GM21825 (cell line): Measurements from ENCODE around the gene PHF5A.
"Not testable (repeated sequence)": the region's sequence is repeated elsewhere in the genome, so short reads cannot be mapped to it uniquely, and the experiment has no call there.

Source experiments
- ATAC-seq: cut with Tn5 transposase; IDR thresholded peaks from one replicate; pipeline ENCODE4 v1.9.1; 2021; ENCODE audit warnings: mild to moderate bottlenecking, moderate library complexity; ENCODE audit not compliant: unreplicated experiment

The PHF5A gene

GRCh38 chr22:41488596-41489385 lies 20.3 kb upstream of the PHF5A start:
- ATAC-seq = no peak

GRCh38 chr22:41488076-41488475 lies 19.6 kb upstream of the PHF5A start:
- ATAC-seq = no peak

GRCh38 chr22:41487037-41487935 lies 18.8 kb upstream of the PHF5A start:
- ATAC-seq = no peak

- no peak for ATAC-seq
These were observed 16.5 kb upstream of the PHF5A start for GRCh38 chr22:41485033-41485432.

GRCh38 chr22:41482319-41482935 lies 13.9 kb upstream of the PHF5A start:
- ATAC-seq = no peak

GRCh38 chr22:41481925-41482318 lies 13.4 kb upstream of the PHF5A start:
- ATAC-seq = no peak

- ATAC-seq = no peak
These were observed 12.8 kb upstream of the PHF5A start for GRCh38 chr22:41481131-41481830.

GRCh38 chr22:41480397-41480735 lies 11.9 kb upstream of the PHF5A start:
- ATAC-seq = no peak

- ATAC-seq = no peak
These were observed 11.3 kb upstream of the PHF5A start for GRCh38 chr22:41479671-41480396.

GRCh38 chr22:41478891-41479521 lies 10.5 kb upstream of the PHF5A start:
- no peak for ATAC-seq

- no peak for ATAC-seq
These were observed 10.0 kb upstream of the PHF5A start for GRCh38 chr22:41478473-41478872.

- ATAC-seq = no peak
These were observed 6.5 kb upstream of the PHF5A start for GRCh38 chr22:41474872-41475451.

- no peak for ATAC-seq
These were observed 3.1 kb upstream of the PHF5A start for GRCh38 chr22:41471568-41471967.

- ATAC-seq = no peak
These were observed 2.4 kb upstream of the PHF5A start for GRCh38 chr22:41470886-41471285.

GRCh38 chr22:41469218-41469851 lies 843 bp upstream of the PHF5A start:
- peak; percentile 12 for ATAC-seq

- ATAC-seq = no peak
These were observed 6.6 kb downstream of the PHF5A start for GRCh38 chr22:41461901-41462300.

- ATAC-seq = not testable (repeated sequence)
These were observed 8.4 kb downstream of the PHF5A start for GRCh38 chr22:41460071-41460470.

GRCh38 chr22:41459431-41459830 lies 9.1 kb downstream of the PHF5A start:
- ATAC-seq = no peak

GRCh38 chr22:41458161-41458728 lies 10.2 kb downstream of the PHF5A start:
- no peak for ATAC-seq
